GM13977 (cell line): ENCODE data around the gene TMEM106C.

Experiments
- DNase-seq: peaks from one replicate; pipeline ENCODE4 v3.0.0; 2012; ENCODE audit warnings: low spot score
- CTCF ChIP-seq: IDR thresholded peaks from 2 replicates; pipeline ENCODE4 v1.5.1; 2012; ENCODE audit warnings: mild to moderate bottlenecking, control low read depth; ENCODE audit not compliant: insufficient read depth; ENCODE audit errors: extremely low read depth, missing control alignments
- in situ Hi-C: fragments of 300-500 bp; cut with MboI; formaldehyde crosslinking; loops from one replicate; pipeline ENCODE4 v1.12.0; 2022; ENCODE audit warnings: low sequenced_read_pairs, low pct_unique_long_range_greater_than_20kb, mixed read lengths, inconsistent platforms; ENCODE audit not compliant: unreplicated experiment

The TMEM106C gene

GRCh38 chr12:47935184-47935583 is 28.2 kb upstream of the TMEM106C start:
- DNase-seq, result no peak
- in situ Hi-C loops, result no loop called here
- no peak for TF ChIP-seq CTCF

GRCh38 chr12:47938093-47938492 is 25.3 kb upstream of the TMEM106C start:
- no peak for DNase-seq
- in situ Hi-C loops, result no loop called here
- TF ChIP-seq CTCF, result no peak

- DNase-seq, result no peak
- in situ Hi-C loops, result no loop called here
- TF ChIP-seq CTCF, result no peak
These were observed 24.8 kb upstream of the TMEM106C start for GRCh38 chr12:47938594-47938993.

GRCh38 chr12:47939009-47939601 is 24.3 kb upstream of the TMEM106C start:
- no peak for DNase-seq

GRCh38 chr12:47940773-47941474 is 22.5 kb upstream of the TMEM106C start:
- no peak for TF ChIP-seq CTCF
- in situ Hi-C loops, result no loop called here
- DNase-seq, result no peak

More at GRCh38 chr12:47939009-47939601, 24.3 kb upstream of the TMEM106C start:
- no peak for TF ChIP-seq CTCF
- in situ Hi-C loops, result no loop called here

GRCh38 chr12:47941475-47941780 is 22.0 kb upstream of the TMEM106C start:
- in situ Hi-C loops, result no loop called here
- TF ChIP-seq CTCF, result no peak
- DNase-seq, result no peak
